HFFc6 (cell line): ENCODE data around the gene NOX5. TPM values are rescaled to one million over a fixed set of nuclear protein-coding genes. Genes with fewer than 3 reads are reported as not detected.

Experiments
- DNase-seq: peaks from one replicate; pipeline ENCODE4 v3.0.0-alpha.2; 2018
- H3K27ac Mint-ChIP-seq: 2 replicates; pipeline ENCODE4 v1.8.0; 2020; ENCODE audit warnings: mild to moderate bottlenecking, mixed read lengths
- H3K27me3 Mint-ChIP-seq: 2 replicates; pipeline ENCODE4 v1.8.0; 2021; ENCODE audit warnings: mild to moderate bottlenecking, moderate library complexity, mixed read lengths; ENCODE audit not compliant: insufficient read depth
- H3K36me3 Mint-ChIP-seq: 2 replicates; pipeline ENCODE4 v1.8.0; 2021; ENCODE audit warnings: low read depth, mixed read lengths
- H3K4me1 Mint-ChIP-seq: 2 replicates; pipeline ENCODE4 v1.8.0; 2020; ENCODE audit warnings: low read depth, mixed read lengths
- H3K4me3 Mint-ChIP-seq: 2 replicates; pipeline ENCODE4 v1.8.0; 2020; ENCODE audit warnings: mild to moderate bottlenecking, moderate library complexity, mixed read lengths
- H3K9me3 Mint-ChIP-seq: 2 replicates; pipeline ENCODE4 v1.8.0; 2020; ENCODE audit warnings: mild to moderate bottlenecking, mixed read lengths
- total RNA-seq, 6 experiments: library from RNA; stranded (reverse); fragmentation: NEBNext Ultra II Directional; extraction: Animal tissue kit (Norgen Biotek cat#: 25700); gene quantifications; 2 replicates in 1 of 6; 3 replicates in 5 of 6; pipeline ENCODE4 v1.2.3, GENCODE V29; 2021
- TF ChIP-seq, protein P1 (sequence below): fragments of 200-600 bp; sonication (generic); IDR thresholded peaks from 2 replicates; pipeline ENCODE4 v1.5.0; 2021; ENCODE audit warnings: antibody characterized with exemption, mild to moderate bottlenecking

NOX5 gene
- total RNA-seq, 6 experiments from 2014 or later, result 0.19 to 0.77 (median 0.64) TPM

DNA sequence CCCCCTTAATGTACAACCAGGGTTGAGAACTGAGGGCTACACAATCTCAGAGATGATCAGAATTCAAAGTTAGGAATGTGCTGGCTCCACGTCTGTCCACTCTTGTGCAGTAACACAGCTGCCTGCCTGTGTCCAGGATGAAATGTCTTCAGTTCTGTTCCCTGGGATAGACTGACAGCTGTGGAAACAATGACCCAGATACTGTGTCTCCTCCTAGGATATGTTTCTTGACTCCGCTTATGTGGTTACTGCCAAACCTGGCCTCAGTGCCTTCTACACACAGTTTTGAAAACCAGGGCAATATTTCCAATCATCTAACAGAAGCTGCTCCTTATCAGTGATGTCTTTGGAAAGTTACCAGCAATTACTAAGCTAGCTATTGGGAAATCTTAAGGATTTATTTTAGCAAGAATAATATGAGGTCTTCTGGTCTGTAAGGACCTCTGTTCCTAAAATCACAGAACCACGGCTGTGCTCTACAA, 67.6 kb downstream of the NOX5 start:
- peak; percentile 35 for DNase-seq
- no peaks in the 10 kb centered on the region for H3K9me3 Mint-ChIP-seq
- peak overlapping the region; percentile 44 for H3K4me3 Mint-ChIP-seq
- no peaks in the 10 kb centered on the region for H3K36me3 Mint-ChIP-seq
- H3K4me1 Mint-ChIP-seq, result peaks cover 28% of the 10 kb centered on the region
- peak overlapping the region; percentile 46 for H3K27ac Mint-ChIP-seq
- TF ChIP-seq, protein P1, sequence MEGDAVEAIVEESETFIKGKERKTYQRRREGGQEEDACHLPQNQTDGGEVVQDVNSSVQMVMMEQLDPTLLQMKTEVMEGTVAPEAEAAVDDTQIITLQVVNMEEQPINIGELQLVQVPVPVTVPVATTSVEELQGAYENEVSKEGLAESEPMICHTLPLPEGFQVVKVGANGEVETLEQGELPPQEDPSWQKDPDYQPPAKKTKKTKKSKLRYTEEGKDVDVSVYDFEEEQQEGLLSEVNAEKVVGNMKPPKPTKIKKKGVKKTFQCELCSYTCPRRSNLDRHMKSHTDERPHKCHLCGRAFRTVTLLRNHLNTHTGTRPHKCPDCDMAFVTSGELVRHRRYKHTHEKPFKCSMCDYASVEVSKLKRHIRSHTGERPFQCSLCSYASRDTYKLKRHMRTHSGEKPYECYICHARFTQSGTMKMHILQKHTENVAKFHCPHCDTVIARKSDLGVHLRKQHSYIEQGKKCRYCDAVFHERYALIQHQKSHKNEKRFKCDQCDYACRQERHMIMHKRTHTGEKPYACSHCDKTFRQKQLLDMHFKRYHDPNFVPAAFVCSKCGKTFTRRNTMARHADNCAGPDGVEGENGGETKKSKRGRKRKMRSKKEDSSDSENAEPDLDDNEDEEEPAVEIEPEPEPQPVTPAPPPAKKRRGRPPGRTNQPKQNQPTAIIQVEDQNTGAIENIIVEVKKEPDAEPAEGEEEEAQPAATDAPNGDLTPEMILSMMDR, result 0 out of 2 replicates have a peak, but pooled peaks have one; percentile 4
- peaks cover 7% of the 10 kb centered on the region for H3K27me3 Mint-ChIP-seq

DNA sequence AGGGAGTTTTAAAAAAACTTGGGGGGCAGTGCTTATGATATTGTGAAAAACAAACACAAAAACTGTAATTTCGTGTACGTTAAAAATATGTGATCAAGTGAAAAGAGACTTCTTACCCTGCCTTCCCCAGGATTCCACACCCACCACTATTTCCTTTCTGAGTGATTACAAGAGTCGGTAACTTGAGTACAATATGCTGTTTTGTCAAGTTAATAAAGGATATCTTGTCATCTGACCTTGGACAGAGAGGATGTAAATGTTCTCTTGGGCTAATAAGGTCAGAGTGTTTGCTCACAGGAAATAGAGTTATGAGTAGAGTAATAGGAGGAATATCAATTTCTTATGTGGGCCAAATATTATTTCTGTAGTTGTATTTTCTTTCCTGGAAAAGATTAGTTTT, 68.1 kb downstream of the NOX5 start:
- Mint-ChIP-seq H3K36me3 (no peaks in the 10 kb centered on the region), H3K27ac (no peak overlapping the region), H3K27me3 (peaks cover 12% of the 10 kb centered on the region), H3K4me1 (peaks cover 28% of the 10 kb centered on the region), H3K4me3 (no peak overlapping the region), H3K9me3 (no peaks in the 10 kb centered on the region)
- DNase-seq, result no peak
- TF ChIP-seq, protein P1, result no peak

DNA sequence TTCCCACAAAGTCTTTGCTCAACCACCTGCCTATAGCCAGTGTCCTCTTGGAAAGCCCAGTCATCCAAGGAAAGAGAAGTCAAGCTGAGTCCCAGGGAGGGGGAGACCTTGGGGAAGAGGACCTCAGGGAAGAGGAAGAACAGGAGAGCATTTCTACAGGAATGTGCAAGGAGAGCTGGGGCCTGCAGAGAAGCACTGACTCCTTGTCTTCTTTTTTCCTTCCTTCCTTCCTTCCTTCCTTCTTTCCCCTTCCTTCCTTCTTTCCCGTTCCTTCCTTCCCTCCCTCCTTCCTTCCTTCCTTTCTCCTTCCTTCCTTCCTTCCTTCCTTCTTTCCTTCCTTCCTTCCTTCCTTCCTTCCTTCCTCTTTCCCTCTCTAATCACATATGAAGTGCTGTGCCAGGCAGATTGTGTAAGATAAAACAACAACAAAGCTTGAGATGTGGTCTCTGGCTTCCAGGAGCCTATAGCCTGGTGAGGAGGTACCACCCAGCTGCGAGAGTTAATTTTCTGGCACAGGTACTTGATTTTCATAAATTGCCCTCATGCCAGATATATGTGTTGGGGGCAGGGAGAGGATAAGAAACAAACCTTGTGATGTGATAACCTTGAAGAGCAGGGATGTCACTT, 70.0 kb downstream of the NOX5 start:
- TF ChIP-seq, protein P1, result no peak
- no peak for DNase-seq
- Mint-ChIP-seq H3K9me3 (no peaks in the 10 kb centered on the region), H3K4me3 (no peak overlapping the region), H3K4me1 (peaks cover 28% of the 10 kb centered on the region), H3K36me3 (no peaks in the 10 kb centered on the region), H3K27me3 (peaks cover 28% of the 10 kb centered on the region), H3K27ac (no peak overlapping the region)

DNA sequence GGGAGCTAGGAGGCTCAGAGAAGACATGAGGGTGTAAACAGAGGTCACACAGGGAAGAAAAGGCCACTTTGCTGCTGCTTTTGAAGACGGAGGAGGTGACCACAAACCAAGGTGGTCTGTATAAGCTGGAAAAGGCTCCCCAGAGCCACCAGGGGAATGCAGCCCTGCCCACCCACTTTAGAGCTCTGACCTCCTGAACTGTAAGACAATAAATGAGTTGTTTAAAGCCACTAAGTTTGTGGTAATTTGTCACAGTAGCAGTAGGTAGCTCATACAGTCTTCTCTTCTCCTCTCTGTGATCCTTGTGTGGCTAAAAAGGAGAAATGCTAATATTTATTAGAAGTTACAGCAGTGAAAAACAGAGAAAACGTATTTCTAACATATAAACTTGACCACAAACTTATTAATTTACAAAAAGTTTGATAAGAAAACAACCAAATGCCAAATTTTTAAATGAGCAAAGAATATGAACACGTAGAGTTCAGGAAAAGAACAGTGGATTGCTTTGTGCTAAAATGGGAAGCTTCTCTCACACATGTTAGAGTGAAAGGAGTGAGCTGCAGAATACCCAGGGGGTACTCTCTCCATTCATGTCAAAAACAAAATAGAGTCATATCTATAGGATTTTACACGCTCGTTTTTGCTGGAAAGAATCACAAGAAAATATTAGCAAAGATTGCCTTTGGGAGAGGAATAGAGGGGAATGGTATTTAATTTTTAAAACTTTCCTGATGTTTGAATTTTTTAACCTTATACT, 71.0 kb downstream of the NOX5 start:
- TF ChIP-seq, protein P1, result no peak
- Mint-ChIP-seq H3K27ac (no peak overlapping the region), H3K4me1 (peaks cover 29% of the 10 kb centered on the region)

DNA sequence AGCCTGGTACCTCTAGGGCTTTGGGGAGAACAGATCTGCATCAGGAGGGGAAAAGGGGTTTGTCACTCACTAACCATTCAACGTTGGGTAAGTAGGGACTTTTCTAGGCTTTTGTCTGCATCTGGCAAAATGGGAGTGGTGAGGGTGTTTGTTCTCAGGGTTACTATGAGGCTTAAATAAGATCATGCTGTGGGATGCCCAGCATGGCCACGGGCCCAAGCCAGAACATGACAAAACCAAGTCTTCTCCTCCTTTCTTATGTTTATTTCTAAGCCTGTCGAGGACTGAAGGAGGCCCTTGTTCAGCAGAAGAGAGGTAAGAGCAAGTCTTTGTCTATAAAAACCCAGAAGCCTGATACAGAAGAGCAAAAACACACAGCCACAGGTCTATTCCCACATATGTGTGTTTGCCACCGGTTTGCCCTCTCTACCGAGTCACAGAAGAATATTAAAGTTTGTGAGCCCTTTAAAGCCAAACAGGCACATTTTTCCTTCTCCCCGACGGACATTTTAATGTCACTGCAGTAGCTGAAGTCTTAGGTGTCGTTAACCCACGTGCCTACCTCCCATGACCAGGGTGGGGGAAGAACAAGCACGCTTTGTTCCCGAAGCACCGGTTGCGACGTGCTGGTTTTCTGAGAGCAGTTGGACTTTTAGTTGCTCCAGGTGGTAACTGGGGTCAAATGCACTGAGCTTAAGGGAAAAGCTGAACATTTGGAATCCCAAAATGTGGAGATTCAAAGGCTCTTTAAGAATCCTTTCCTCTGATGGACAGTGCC, 72.1 kb downstream of the NOX5 start:
- peaks cover 22% of the 10 kb centered on the region for H3K4me1 Mint-ChIP-seq
- H3K9me3 Mint-ChIP-seq, result no peaks in the 10 kb centered on the region
- no peaks in the 10 kb centered on the region for H3K36me3 Mint-ChIP-seq

More for the DNA sequence above, 71.0 kb downstream of the NOX5 start:
- DNase-seq, result no peak
- Mint-ChIP-seq H3K36me3 (no peaks in the 10 kb centered on the region), H3K27me3 (peaks cover 33% of the 10 kb centered on the region), H3K4me3 (no peak overlapping the region), H3K9me3 (no peaks in the 10 kb centered on the region)

More for the DNA sequence above, 72.1 kb downstream of the NOX5 start:
- no peak overlapping the region for H3K4me3 Mint-ChIP-seq
- H3K27me3 Mint-ChIP-seq, result peaks cover 33% of the 10 kb centered on the region
- TF ChIP-seq, protein P1, result no peak
- no peak overlapping the region for H3K27ac Mint-ChIP-seq
- no peak for DNase-seq
